Fibroblast of mammary gland (primary cell): ENCODE data around the gene TNFSF9.
A peak's percentile ranks its signal among the peaks of the same experiment; 100 is the strongest.
"Not testable (repeated sequence)": the region's sequence is repeated elsewhere in the genome, so short reads cannot be mapped to it uniquely, and the experiment has no call there.

ENCODE experiments used
- DNase-seq: peaks from one replicate; pipeline ENCODE4 v3.0.0-alpha.2; 2010; ENCODE audit warnings: low read depth
- H3K4me3 ChIP-seq: 2 replicates; pipeline ENCODE4 v1.5.1; 2011; ENCODE audit warnings: low read depth, mild to moderate bottlenecking, low read length, moderate library complexity; ENCODE audit not compliant: control insufficient read depth
- CTCF ChIP-seq: conservative IDR thresholded peaks from 2 replicates; pipeline ENCODE4 v1.5.1; 2011; ENCODE audit warnings: low read depth, low read length, inconsistent platforms; ENCODE audit not compliant: control insufficient read depth, insufficient read depth

TNFSF9 gene

DNA sequence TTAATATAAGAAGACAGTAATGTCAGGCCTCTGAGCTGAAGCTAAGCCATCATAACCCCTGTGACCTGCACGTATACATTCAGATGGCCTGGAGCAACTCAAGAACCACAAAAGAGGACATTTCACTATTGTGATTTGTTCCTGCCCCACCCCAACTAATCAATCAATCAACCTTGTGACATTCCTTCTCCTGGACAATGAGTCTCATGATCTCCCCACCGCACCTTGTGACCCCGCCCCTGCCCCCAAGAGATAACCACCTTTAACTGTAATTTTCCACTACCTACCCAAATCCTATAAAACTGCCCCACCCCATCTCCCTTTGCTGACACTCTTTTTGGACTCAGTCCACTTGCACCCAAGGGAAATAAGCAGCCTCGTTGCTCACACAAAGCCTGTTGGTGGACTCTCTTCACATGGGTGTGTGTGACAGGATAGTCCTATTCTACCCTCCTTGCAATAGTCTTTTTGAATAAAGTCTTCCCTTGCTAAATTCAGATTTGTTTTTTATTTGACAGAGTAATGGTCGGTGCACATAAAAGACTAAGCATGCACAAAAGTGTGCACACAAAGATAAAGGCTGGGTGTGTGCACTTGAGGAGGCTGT, 46.1 kb downstream of the TNFSF9 start:
- DNase-seq, result no peak
- TF ChIP-seq CTCF, result no peak
- H3K4me3 ChIP-seq, result no peak overlapping the region

GRCh38 chr19:6577476-6578125, 46.8 kb downstream of the TNFSF9 start:
- DNase-seq, result peak; percentile 30
- no peak overlapping the region for H3K4me3 ChIP-seq
- no peak for TF ChIP-seq CTCF

DNA sequence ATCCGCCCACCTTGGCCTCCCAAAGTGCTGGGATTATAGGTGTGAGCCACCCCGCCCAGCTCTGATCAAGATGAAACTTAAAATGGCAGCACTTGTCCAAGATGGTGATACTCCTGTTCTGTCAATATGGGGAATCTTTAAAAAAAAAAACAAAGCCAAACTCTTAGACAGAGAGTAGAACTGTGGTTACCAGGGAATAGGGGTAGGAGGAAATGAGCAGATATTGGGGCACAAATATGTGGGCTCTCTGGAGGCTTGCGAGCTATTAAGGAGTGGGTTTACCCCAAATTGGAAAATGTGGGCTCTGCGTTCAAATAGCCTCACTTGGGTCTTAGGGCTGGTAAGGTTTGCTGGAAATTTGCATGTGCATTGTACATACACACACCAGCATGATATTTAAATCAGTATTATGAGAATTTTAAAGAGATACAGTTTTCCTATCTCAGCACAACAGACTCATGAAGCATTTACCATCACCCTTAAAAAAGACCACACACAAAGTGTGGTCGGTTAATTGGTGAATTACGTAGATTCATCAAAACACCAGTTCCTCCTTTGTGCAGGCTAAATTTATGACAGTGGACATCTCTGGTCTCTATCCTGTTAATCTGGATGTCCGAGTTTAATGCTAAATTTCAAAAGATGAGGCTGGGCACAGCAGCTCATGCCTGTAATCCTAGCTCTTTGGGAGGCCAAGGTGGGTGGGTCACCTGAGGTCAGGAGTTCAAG, 48.8 kb downstream of the TNFSF9 start:
- no peak for DNase-seq
- no peak overlapping the region for H3K4me3 ChIP-seq
- no peak for TF ChIP-seq CTCF

DNA sequence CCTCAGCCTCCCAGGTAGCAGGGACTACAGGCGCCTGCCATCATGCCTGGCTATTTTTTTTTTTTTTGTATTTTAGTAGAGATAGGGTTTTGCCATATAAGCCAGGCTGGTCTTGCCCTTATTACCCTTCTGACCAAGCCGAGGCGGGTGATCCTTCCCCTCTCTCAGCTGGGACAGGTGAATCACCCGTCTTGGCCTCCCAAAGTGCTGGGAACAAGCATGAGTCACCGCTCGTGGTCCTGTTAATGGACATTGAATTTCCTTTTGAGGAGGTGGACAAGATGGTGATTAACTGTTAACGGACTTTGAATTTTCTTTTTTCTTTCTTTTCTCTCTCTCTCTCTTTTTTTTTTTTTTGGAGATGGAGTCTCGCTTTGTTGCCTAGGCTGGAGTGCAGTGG, 49.5 kb downstream of the TNFSF9 start:
- no peak overlapping the region for H3K4me3 ChIP-seq
- no peak for TF ChIP-seq CTCF
- DNase-seq, result peak; percentile 93

- peak; percentile 6 for DNase-seq
- H3K4me3 ChIP-seq, result not testable (repeated sequence)
Observed at GRCh38 chr19:6582515-6583484, 52.0 kb downstream of the TNFSF9 start.
